Sciatic nerve (tissue), 2 donors: ENCODE results near the gene TFDP3. TPM values are rescaled to one million over a fixed set of nuclear protein-coding genes. Genes with fewer than 3 reads are reported as not detected.

Experiments
- ATAC-seq: fragments of 200-7000 bp; cut with Tn5 transposase; one replicate; pipeline ENCODE4 v1.9.1; 2020; ENCODE audit warnings: mild to moderate bottlenecking, moderate library complexity
- DNase-seq: peaks from one replicate; pipeline ENCODE4 v3.0.0-alpha.2; 2020; ENCODE audit warnings: low spot score
- intact Hi-C: fragments of 100-400 bp; cut with DNase I; formaldehyde crosslinking; loops from one replicate; pipeline ENCODE4 v1.14.2; 2022
- total RNA-seq: library from RNA; stranded (reverse); fragmentation: NEBNext Ultra II Directional; extraction: Animal tissue kit (Norgen Biotek cat#: 25700); gene quantifications from one replicate; pipeline ENCODE4 v1.2.1, GENCODE V29; 2021
- donor health status: DM: no; HTN: no; CAD: no.
- donor health status: DM: no; HTN: no; CAD: no.

TFDP3 gene, protein sequence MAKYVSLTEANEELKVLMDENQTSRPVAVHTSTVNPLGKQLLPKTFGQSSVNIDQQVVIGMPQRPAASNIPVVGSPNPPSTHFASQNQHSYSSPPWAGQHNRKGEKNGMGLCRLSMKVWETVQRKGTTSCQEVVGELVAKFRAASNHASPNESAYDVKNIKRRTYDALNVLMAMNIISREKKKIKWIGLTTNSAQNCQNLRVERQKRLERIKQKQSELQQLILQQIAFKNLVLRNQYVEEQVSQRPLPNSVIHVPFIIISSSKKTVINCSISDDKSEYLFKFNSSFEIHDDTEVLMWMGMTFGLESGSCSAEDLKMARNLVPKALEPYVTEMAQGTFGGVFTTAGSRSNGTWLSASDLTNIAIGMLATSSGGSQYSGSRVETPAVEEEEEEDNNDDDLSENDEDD
- total RNA-seq: not detected

DNA sequence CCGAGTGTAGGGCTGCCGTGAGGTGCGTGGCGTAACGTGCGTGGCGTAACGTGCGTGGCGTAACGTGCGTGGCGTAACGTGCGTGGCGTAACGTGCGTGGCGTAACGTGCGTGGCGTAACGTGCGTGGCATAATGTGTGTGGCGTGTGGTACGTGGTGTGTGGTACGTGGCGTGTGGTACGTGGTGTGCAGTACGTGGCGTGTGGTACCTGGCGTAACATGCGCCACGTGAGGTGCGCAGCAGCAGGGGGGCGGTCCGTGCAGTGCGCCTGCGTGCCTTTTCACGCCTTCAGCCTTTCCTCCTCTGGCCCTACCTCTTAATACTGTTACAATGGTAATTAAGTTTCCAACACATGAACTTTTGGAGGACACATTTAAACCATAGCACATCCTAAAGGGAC lies at the start of gene TFDP3:
TSS of gene TFDP3 (minus strand) at position 26 of the 400 bp plus-strand sequence. CDS start 95 bp downstream, outside the sequence.
- ATAC-seq (no peak), DNase-seq (no peak)
- intact Hi-C loops: no loop called here

DNA sequence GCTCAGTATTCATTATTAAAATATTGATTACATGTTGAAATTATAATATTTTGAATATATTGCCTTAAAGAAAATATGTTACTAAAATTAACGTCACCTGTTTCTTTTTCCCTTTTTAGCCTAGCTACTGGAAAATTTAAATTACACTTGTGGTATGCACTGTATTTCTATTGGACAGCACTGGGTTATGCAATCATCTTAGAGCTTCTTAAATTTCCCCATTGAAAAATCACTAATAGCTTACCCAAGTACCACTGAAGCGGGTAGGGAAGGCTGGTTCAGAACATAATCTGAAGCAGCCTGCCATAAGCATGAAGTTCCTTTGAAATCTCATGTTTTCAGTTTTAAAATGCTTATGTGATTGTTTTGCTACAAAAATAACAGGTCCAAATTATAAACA lies 49.5 kb upstream of the TFDP3 start:
- no peak for DNase-seq
- ATAC-seq: no peak
- intact Hi-C loops: no loop called here

DNA sequence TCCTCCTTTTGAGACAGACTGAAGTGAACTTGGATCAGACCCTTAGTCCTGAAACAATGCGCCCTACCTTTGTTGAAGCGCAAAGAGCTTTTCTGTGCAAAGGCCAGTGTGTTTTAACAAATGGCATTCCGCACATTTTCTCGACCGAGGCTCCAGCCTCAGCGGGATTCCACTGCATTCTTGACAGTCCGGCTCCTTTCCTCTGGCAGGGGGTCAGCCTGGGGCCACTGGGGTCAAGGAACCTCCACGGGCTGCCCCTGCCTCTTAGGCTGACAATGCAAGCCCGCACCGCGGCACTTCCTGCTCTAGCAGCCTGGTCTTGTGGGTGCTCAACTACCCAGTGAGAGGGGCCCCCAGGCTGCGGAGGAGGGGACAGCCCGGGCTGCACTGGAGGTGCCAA lies 47.2 kb upstream of the TFDP3 start:
- ATAC-seq (no peak), DNase-seq (no peak)
- intact Hi-C loops: no loop called here

DNA sequence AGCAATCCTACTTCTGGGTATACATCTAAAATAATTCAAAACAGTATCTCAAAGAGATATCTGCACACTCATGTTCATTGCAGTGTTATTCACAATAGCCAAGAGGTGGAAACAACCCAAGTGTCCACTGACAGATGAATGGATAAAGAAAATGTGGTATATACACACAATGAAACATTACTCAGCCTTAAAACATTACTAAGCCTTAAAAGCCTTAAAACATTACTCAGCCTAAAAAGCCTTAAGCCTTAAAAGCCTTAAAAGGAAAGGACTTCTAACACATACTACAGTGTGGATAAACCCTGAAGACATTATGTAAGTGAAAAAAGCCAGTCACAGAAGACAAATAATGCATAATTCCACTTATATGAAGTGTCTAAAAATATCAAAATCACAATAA lies 40.3 kb upstream of the TFDP3 start:
- ATAC-seq (no peak), DNase-seq (no peak)
- intact Hi-C loops: no loop called here

DNA sequence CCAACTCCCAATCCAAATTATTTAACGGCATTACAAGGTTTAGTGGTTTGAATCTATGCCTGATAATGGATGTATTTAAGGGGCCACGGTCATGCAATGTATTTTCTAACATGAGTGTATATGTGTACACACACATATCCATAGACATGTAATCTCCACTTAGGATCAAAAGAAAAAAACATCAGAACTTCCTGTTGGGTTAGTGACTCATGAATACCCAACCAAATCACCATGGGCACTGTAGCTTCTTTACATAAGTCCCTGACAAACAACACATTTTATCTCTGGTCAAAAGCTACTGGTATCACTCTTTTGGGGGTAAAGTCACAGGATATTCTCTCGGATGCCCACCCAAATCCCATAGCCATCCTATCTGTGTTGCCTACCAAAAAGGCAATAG lies 36.5 kb upstream of the TFDP3 start:
- ATAC-seq (no peak), DNase-seq (no peak)
- intact Hi-C loops: no loop called here

DNA sequence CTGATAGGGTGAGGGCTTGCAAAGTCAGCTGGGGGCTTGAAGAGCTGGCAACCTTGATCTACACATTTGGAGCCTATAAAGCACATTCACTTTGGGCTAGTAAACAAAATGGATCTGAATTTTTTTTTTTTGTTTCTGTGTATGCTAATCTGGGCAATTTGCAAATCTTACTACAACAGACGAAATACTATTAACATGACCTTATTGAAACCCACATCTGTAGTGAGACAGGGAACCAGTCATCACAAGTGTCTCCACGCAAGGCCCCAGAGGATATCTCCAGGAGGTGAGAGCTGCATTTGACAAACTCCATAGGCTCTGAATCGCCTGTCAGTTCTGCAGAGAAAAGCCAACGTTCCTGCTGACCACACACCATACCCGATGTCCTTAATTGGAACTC lies 33.0 kb upstream of the TFDP3 start:
- intact Hi-C loops: no loop called here
- ATAC-seq: no peak

DNA sequence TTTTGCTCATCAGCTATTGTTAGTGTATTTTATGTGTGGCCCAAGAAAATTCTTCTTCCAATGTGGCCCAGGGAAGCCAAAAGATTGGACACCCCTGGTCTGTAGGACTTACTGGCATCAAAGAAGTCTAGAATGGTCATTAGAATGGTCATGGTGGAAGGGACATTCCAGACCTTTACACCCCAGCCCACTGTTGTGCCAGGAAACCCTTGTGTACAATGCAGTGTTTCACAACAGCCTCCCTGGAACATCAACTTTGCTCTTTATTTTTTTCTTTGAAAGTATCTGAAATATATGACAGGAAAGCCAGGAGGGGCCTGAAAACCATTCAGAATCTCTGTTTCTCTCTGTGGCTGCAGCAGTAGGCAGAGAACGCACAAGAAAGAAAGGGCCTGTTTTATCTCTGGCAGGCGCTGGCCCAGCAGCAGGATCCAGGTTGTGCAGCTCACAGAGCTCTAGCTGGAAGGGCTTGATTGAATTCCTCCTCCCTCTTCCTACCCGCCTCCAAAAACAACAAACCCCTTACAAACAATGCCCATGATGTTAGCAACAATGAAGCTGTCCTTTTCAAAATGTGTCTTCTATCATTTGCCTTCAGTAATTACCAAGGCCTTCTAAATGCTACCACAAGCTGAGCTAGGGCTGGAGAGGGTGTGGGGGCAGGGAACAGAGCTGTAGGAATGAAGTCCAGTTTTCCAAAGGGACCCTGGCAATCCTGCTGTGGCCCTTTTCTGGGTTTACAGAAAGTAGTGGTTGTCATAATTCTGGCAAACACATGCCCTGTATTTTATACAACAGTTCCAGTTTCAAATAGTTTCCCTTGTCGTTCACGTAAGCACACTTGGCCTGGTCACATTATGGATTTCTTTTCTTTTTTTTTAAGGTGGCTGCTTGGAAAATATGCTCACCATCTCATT lies 32.3 kb upstream of the TFDP3 start:
- no peak for ATAC-seq
- no peak for DNase-seq
- intact Hi-C loops: no loop called here

More for the DNA sequence above, 33.0 kb upstream of the TFDP3 start:
- no peak for DNase-seq

DNA sequence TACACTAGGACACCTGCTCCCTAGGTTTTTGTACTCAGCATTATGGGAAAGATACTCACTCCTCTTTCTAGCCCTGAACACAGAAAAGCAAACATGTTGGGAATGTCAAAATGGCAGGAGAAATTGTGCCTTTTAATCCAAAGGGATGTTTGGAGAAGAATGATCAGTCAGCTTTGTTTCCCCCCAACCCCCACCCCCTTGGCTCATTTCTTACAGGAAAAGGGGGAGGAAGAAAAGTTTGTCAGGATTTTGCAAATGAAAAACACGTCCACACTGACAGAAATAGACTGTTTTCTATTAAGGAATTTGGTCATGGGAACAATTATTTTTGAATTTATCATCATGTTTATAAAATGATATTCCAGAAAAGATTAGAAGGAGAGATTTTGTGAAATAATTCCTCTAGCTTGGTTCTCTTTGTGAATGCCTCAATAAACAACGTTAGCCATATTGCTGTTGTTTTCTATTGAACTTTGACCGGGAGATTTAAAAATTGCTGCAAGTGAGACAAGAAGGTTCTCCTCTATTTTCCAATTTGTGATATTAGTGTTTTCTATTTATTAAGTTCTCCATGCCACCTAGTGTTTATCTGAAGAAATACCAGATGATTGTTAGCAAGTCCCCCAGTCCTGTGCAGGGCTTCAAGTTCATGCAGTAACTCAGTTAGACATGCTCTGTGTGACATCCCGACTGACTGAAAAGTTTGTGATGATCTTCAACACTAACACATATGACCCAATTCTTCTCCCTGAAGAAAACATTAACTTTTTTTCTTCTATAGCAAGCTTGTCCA lies 31.3 kb upstream of the TFDP3 start:
- no peak for DNase-seq
- intact Hi-C loops: no loop called here

DNA sequence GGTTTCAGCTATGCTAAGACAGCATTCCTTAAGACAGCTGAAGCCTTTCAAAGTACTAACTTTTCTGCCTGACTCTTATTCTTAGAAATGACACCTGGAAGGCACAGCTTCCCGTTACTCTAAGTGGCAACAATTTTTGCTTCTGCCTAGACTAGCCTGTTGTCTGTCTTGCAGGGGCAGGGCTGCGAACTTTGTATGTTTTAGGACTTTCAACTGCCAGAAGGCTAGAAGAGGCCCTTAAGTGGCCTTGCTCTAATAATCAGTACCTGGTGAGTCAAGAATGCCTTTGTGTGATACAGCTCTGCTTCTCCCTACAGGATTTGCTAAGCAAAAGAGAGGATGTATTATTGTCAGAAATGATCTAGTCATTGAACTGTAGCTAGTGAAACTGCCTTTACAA lies 30.0 kb upstream of the TFDP3 start:
- ATAC-seq: no peak
- no peak for DNase-seq
- intact Hi-C loops: no loop called here

More for the DNA sequence above, 31.3 kb upstream of the TFDP3 start:
- ATAC-seq: no peak

DNA sequence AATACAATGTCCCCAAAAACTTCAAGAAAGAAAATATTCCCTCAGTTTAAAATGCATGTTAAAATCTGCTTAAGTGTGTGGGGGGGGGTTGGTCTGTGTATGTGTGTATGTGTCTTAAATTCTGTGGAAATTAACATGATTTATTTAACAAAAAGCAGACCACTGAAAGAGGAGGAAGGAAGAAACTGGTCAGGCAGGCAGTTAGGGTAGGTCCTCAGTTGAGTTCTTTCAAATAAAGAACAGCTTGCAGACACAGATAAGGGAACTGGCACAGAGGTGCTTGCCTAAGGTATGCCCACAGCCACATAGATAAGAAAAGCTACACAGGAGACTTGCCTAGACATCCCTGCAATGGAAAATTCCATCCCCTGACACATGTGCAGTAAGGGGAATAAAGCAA lies 28.8 kb upstream of the TFDP3 start:
- no peak for ATAC-seq
- intact Hi-C loops: no loop called here
- no peak for DNase-seq

DNA sequence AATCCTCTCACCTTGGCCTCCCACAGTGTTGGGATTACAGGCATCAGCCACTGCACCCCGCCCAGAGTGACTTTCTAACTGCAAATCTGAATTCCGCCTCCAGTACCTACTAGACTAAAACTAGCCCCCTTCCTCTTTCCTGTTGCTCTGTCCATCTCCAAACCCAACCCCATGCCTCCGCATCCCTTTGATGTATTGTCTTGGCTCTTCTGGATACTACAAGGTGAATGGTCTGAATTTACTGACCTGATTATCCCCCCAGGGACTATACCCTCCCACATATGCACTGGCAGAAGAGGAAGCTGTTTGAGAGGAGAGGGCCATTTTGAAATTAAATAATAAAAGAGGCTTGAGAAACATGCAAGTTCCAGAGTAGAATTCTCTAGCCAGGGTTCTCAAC lies 17.7 kb upstream of the TFDP3 start:
- DNase-seq: no peak
- ATAC-seq: no peak
- intact Hi-C loops: no loop called here

DNA sequence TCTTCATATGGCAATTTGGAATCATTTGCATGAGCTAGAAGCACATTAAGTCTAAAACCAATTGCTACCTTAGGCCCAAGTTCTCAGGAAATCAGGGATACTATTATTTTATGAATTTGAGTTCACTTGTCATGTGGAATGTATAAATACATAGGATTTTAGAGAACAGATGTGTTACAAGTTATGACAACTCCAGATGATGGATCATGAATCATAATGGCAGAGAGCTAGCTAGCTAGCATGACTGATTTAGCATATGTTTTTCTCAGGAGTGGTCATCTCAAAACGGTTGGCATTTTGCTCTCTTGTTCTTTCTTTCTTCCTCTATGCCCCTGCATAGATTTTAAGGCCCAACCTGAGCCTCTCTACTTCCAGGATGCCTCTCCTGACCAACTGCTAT lies 14.2 kb upstream of the TFDP3 start:
- no peak for ATAC-seq
- no peak for DNase-seq
- intact Hi-C loops: no loop called here

DNA sequence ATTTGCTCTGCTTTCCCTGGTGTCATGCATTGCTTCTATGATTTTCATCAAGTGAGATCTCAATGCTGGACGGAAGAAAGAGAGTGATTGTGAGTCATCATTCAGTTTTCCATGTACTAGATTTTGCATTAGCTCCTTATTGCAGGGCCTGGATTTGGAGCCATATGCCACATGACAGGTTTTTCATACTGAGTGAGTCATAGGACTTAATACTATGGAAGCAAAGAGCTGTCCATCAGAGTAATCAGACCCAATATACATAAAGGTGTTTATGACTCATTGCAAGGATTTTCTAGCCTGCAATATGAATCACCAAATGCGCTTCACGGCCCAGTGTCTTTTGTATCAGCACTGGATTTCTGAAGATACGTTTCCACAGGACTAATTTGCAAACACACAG lies 11.2 kb upstream of the TFDP3 start:
- ATAC-seq (no peak), DNase-seq (no peak)
- intact Hi-C loops: no loop called here

DNA sequence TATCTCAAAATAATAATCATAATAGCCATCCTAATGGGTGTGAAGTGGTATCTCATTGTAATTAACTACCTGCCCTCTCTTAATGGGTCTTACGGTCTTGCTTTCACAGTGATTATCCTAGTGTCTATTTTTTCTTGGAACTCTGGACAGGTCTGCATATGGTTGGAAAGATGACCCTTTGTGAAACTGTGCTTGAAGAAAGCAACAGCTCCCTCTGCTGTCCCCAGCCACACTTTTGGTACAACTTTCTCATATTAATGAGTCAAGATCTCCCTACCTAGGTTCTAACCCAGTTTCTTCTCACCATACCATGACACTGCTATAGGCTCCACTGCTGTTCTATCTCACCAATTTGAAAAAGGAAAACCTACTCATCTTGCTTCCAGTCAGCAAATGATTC lies 2.4 kb downstream of the TFDP3 start:
- no peak for ATAC-seq
- DNase-seq: no peak
- intact Hi-C loops: no loop called here

DNA sequence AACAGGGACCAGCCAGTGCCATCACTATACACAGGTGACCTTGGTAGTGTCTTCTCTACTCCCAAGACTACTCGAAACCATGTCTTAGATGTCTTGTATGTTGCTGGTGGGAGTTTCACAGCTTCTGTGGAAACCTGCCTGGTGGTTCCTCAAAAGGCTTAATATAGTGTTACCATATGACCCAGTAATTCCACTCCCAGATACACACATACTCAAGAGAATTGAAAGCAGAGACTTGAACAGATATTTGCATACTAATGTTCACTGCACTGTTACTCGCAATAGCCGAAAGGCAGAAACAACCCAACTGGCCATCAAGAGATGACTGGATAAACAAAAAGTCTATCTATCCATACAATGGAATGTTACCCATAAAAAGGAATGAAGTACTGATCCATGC lies 3.1 kb downstream of the TFDP3 start:
- intact Hi-C loops: no loop called here
- no peak for ATAC-seq
- DNase-seq: no peak

DNA sequence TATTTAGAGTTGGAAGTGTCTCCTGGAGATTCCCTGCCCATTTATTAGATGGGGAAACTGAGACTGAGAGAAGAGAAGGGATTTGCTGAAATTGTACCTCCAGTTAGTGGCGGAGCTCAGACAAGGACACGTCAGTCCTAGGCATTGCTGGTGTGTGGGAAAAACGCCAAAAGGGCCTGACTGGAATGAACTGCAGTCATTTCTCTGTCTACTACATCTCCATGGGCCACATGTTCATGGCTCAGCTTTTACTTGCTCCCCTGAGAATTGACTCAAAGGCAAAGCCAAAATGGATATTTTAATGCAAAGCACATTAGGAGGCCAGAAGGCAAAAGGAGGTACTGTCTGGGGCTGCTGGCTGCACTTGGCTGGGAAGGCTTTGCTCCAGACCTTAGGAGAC lies 3.9 kb downstream of the TFDP3 start:
- no peak for DNase-seq
- ATAC-seq: no peak
- intact Hi-C loops: no loop called here

DNA sequence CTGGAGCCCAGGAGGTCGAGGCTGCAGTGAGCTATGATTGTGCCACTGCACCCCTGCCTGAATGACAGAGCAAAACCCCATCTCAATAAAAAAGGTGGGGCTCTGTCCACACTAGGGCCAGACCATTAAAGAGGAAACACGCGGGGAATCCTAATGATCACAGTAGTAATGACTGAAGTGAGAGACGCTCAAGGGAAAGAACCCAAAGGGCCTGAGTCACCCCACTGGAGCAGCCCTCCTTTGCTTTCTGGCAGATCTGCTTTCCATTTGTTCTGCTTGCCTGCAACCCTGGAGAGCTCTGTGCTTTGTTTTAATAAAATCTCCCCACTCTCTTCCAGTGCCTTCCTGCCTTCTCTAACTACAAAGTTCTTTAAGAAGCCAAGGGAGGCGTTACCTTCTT lies 5.0 kb downstream of the TFDP3 start:
- intact Hi-C loops: no loop called here
- ATAC-seq (no peak), DNase-seq (no peak)

DNA sequence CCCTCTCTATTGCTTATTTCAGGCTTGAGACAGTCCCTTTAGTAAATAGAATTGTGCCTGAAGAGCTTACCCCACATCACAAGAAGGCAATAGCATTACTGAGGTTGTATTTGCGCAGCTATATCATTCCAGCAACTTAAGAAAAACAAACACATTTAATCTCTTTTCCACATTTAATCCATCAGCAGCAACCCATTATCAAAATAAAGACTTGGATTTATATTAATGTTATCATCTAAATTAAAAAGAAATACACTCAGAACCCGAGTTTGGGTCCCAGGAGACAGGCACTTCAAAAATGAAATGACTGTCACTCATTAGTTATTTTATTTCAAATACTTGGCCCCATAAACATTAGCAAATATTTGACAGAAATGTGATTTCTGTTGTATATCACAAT lies 10.4 kb downstream of the TFDP3 start:
- no peak for DNase-seq
- intact Hi-C loops: no loop called here
- no peak for ATAC-seq

DNA sequence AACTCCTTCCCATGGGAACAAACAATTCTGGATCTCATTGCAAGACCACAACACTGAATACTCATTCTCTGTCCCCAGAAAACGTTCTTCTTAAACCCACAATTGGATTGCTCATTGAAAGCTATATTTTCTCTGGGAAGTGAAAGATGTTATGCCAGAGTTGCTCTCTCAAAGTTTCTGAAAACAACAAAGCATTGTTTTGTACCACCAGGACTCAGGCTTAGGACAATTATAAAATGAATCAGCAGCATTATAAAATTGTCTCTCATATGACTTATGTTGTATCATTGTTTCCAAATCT lies 26.5 kb downstream of the TFDP3 start:
- DNase-seq: no peak
- intact Hi-C loops: no loop called here
- ATAC-seq: no peak
